GM06990 (cell line): Measurements from ENCODE around the gene FAM76A.

Experiments
- DNase-seq: peaks from one replicate; pipeline ENCODE4 v3.0.0-alpha.2; 2011; ENCODE audit not compliant: insufficient read length; ENCODE audit errors: extremely low read depth
- H3K27me3 ChIP-seq: replicated peaks from 2 replicates; pipeline ENCODE4 v1.6.0; 2011; ENCODE audit warnings: low read length; ENCODE audit not compliant: control insufficient read depth, insufficient read depth
- H3K36me3 ChIP-seq: 2 replicates; pipeline ENCODE4 v1.5.1; 2011; ENCODE audit warnings: low read length; ENCODE audit not compliant: control insufficient read depth, insufficient read depth
- H3K4me3 ChIP-seq: replicated peaks from 2 replicates; pipeline ENCODE4 v1.5.1; 2011; ENCODE audit warnings: low read depth, mild to moderate bottlenecking, control low read depth, low read length
- CTCF ChIP-seq: IDR thresholded peaks from 2 replicates; pipeline ENCODE4 v1.5.1; 2011; ENCODE audit warnings: low read length, control low read depth, mild to moderate bottlenecking, inconsistent platforms; ENCODE audit not compliant: insufficient read depth, poor library complexity, severe bottlenecking

FAM76A gene

GRCh38 chr1:27719286-27720251 lies 6.2 kb upstream of the FAM76A start:
- TF ChIP-seq CTCF: peak; percentile 46
- DNase-seq: no peak

GRCh38 chr1:27724961-27725373 lies 794 bp upstream of the FAM76A start:
- H3K4me3 ChIP-seq: peak overlapping the region; percentile 55
- DNase-seq: no peak
- TF ChIP-seq CTCF: no peak

More at GRCh38 chr1:27719286-27720251, 6.2 kb upstream of the FAM76A start:
- Histone ChIP-seq H3K27me3 (no peaks in the 10 kb centered on the region), H3K4me3 (no peak overlapping the region), H3K36me3 (no peaks in the 10 kb centered on the region)

GRCh38 chr1:27726173-27727044 lies 648 bp downstream of the FAM76A start:
- DNase-seq: peak; percentile 6
- TF ChIP-seq CTCF: no peak
- Histone ChIP-seq H3K36me3 (no peaks in the 10 kb centered on the region; the same call in 1 of the 2 replicates), H3K27me3 (no peaks in the 10 kb centered on the region), H3K4me3 (peak overlapping the region; percentile 87)

More at GRCh38 chr1:27724961-27725373, 794 bp upstream of the FAM76A start:
- H3K36me3 ChIP-seq: no peaks in the 10 kb centered on the region; the same call in 1 of the 2 replicates
- no peaks in the 10 kb centered on the region for H3K27me3 ChIP-seq

GRCh38 chr1:27727126-27727525 lies 1.4 kb downstream of the FAM76A start:
- H3K27me3 ChIP-seq: no peaks in the 10 kb centered on the region
- H3K4me3 ChIP-seq: peak overlapping the region; percentile 87
- no peaks in the 10 kb centered on the region; the same call in 1 of the 2 replicates for H3K36me3 ChIP-seq
- no peak for DNase-seq
- TF ChIP-seq CTCF: no peak

- H3K4me3 ChIP-seq: no peak overlapping the region
- H3K36me3 ChIP-seq: no peaks in the 10 kb centered on the region; the same call in none of the 2 replicates
- no peaks in the 10 kb centered on the region for H3K27me3 ChIP-seq
- DNase-seq: no peak
- TF ChIP-seq CTCF: no peak
These were observed 10.5 kb downstream of the FAM76A start for GRCh38 chr1:27736252-27736651.
